HG02763 (cell line): ENCODE data around the gene CSE1L.
"Not testable (repeated sequence)": the region's sequence is repeated elsewhere in the genome, so short reads cannot be mapped to it uniquely, and the experiment has no call there.

Experiments
- ATAC-seq: cut with Tn5 transposase; IDR thresholded peaks from one replicate; pipeline ENCODE4 v1.9.1; 2021; ENCODE audit warnings: mild to moderate bottlenecking, moderate library complexity; ENCODE audit not compliant: unreplicated experiment

Gene CSE1L

GRCh38 chr20:49118307-49118706 is 72.2 kb downstream of the CSE1L start:
- no peak for ATAC-seq

DNA sequence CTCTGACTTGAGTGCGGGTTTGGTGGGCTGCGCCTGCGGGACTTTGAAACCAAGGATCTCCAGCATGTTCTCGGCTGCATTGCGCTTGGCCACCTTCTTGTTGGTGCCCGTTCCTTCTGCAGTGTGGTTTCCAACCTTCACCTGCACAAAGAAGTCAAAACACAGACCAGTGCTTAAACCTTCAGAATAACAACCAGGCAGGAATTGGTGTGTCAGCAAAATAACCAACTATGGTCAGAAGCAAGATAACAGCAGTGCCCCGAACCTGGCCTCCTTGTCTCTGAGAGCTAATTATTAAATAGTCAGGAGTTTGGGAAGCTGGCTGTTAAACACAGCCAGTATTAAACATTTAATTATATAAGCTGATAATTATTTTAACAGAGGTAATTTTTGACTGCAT is 73.9 kb downstream of the CSE1L start:
- no peak for ATAC-seq

GRCh38 chr20:49122920-49123319 is 76.8 kb downstream of the CSE1L start:
- no peak for ATAC-seq

DNA sequence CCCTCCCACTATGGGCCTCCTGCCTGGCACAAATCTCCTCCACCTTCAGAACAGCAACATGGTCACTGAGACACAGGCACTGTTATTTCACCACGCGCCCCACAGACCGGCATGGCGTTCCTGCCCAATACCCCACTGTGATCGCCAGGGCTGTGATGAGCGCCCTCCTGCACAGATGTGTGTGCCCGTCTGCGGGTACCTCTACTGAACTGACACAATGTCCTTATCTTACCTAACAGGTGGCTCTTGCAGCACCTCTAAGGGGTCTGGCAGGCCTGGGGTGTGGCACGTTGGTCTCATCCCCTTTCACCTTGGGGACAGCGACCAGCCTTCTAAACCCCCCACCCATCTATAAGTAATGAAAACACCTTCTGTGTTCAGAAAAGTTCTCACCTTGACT is 77.9 kb downstream of the CSE1L start:
- no peak for ATAC-seq

GRCh38 chr20:49132995-49133478 is 86.9 kb downstream of the CSE1L start:
- no peak for ATAC-seq

DNA sequence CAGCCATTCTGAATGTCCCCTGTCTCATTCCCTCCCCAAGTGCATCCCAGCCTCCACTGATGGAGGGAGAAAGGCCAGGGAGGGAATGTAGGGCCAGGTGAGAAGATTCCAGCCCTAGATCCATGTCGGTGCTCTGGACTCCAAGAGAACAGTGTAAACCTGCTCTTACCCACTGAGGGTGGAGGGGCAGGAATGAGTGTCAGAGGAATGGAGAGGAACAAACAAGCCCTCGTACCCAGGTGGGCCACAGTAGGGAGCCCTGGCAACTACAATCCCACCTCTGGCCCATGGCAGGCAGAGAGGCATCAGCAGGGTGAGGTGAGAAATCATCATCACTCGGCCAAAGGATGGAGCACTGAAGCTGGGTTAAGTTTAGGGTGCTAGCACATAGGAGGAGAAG is 87.5 kb downstream of the CSE1L start:
- ATAC-seq = no peak

- not testable (repeated sequence) for ATAC-seq
These were observed 88.7 kb downstream of the CSE1L start for GRCh38 chr20:49134797-49135196.

GRCh38 chr20:49136817-49137571 is 90.9 kb downstream of the CSE1L start:
- ATAC-seq = no peak

DNA sequence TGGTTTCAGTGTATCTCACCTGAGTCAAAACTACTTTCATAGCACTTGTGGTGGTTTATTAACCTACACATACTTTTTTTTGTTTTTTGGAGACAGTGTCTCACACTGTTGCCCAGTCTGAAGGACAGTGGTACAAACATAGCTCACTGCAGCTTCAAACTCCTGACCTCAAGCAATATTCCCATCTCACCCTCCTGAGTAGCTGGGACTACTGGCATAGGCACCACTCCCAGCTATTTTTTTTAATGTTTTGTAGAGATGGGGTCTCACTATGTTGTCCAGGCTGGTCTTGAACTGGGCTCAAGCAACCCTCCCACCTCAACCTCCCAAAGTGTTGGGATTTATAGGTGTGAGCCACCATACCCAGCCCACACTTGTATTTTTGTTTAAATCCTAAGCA is 92.3 kb downstream of the CSE1L start:
- ATAC-seq = no peak

- no peak for ATAC-seq
These were observed 94.3 kb downstream of the CSE1L start for GRCh38 chr20:49140411-49140810.

GRCh38 chr20:49140834-49141233 is 94.7 kb downstream of the CSE1L start:
- no peak for ATAC-seq
